Right lobe of liver (tissue), 4 donors: ENCODE results near the gene RECK.

Source experiments
- CTCF ChIP-seq, 4 donors: fragments of 200-600 bp in 3 of 4; fragments of 450-650 bp in 1 of 4; IDR thresholded peaks; one replicate each; pipeline versions ENCODE4 v1.5.1 to v1.8.0; 2016 to 2022; ENCODE audit warnings: antibody characterized with exemption in 4 of 4, mild to moderate bottlenecking in 2 of 4
- POLR2A ChIP-seq: fragments of 450-650 bp; IDR thresholded peaks from one replicate; pipeline ENCODE4 v1.6.1; 2017; ENCODE audit warnings: antibody characterized with exemption, mild to moderate bottlenecking
- donor health status: DM: no; HTN: no; CAD: no.
- donor health status: DM: no; HTN: no; CAD: no.
- donor health status: DM: no; HTN: yes; CAD: no.

- TF ChIP-seq CTCF (IDR thresholded peaks at IDR 0.05) (no peak), POLR2A (no peak)
These were observed 25.3 kb upstream of the RECK start for GRCh38 chr9:36011379-36011778.
